HG02623 (cell line): ENCODE measurements around the gene MBP.
"Not testable (repeated sequence)": the region's sequence is repeated elsewhere in the genome, so short reads cannot be mapped to it uniquely, and the experiment has no call there.

ENCODE experiments used
- ATAC-seq: cut with Tn5 transposase; IDR thresholded peaks from one replicate; pipeline ENCODE4 v1.9.1; 2021; ENCODE audit warnings: moderate library complexity; ENCODE audit not compliant: unreplicated experiment

MBP gene

GRCh38 chr18:76980663-76981395 lies 151.8 kb downstream of the MBP start:
- peak; percentile 21 for ATAC-seq

GRCh38 chr18:76979906-76980305 lies 152.7 kb downstream of the MBP start:
- no peak for ATAC-seq

- no peak for ATAC-seq
These were observed 153.4 kb downstream of the MBP start for GRCh38 chr18:76979111-76979751.

- no peak for ATAC-seq
These were observed 154.0 kb downstream of the MBP start for GRCh38 chr18:76978616-76979015.

GRCh38 chr18:76977684-76978232 lies 154.8 kb downstream of the MBP start:
- ATAC-seq: no peak

- no peak for ATAC-seq
These were observed 155.4 kb downstream of the MBP start for GRCh38 chr18:76977108-76977621.

- no peak for ATAC-seq
These were observed 156.9 kb downstream of the MBP start for GRCh38 chr18:76975577-76976110.

- ATAC-seq: no peak
These were observed 158.2 kb downstream of the MBP start for GRCh38 chr18:76974386-76974785.

GRCh38 chr18:76973520-76974266 lies 158.9 kb downstream of the MBP start:
- no peak for ATAC-seq

- no peak for ATAC-seq
These were observed 159.6 kb downstream of the MBP start for GRCh38 chr18:76972846-76973519.

- no peak for ATAC-seq
These were observed 160.3 kb downstream of the MBP start for GRCh38 chr18:76972241-76972640.

- no peak for ATAC-seq
These were observed 161.6 kb downstream of the MBP start for GRCh38 chr18:76970770-76971559.

- ATAC-seq: no peak
These were observed 164.7 kb downstream of the MBP start for GRCh38 chr18:76967721-76968472.

- not testable (repeated sequence) for ATAC-seq
These were observed 165.3 kb downstream of the MBP start for GRCh38 chr18:76967299-76967698.

- ATAC-seq: peak; percentile 55
These were observed 166.9 kb downstream of the MBP start for GRCh38 chr18:76965555-76966151.

- ATAC-seq: peak; percentile 41
These were observed 168.6 kb downstream of the MBP start for GRCh38 chr18:76963936-76964335.

GRCh38 chr18:76962851-76963250 lies 169.7 kb downstream of the MBP start:
- no peak for ATAC-seq

- ATAC-seq: no peak
These were observed 172.0 kb downstream of the MBP start for GRCh38 chr18:76960528-76961035.
